Fibroblast of pulmonary artery (primary cell): ENCODE measurements around the gene CMSS1.

ENCODE experiments used
- DNase-seq: peaks from one replicate; pipeline ENCODE4 v3.0.0-alpha.2; 2010; ENCODE audit warnings: low read depth
- H3K4me3 ChIP-seq: replicated peaks from 2 replicates; pipeline ENCODE4 v1.5.1; 2011; ENCODE audit warnings: low read depth, mild to moderate bottlenecking, control low read depth, low read length, moderate library complexity
- CTCF ChIP-seq: IDR thresholded peaks from 2 replicates; pipeline ENCODE4 v1.5.1; 2011; ENCODE audit warnings: mild to moderate bottlenecking, control low read depth, low read length, inconsistent platforms; ENCODE audit errors: missing control alignments

Gene CMSS1

GRCh38 chr3:100029052-100029451, 211.4 kb downstream of the CMSS1 start:
- no peak overlapping the region for H3K4me3 ChIP-seq
- no peak for TF ChIP-seq CTCF
- DNase-seq = no peak

GRCh38 chr3:100029689-100030088, 212.0 kb downstream of the CMSS1 start:
- H3K4me3 ChIP-seq = no peak overlapping the region
- no peak for DNase-seq
- TF ChIP-seq CTCF = no peak

GRCh38 chr3:100030346-100030745, 212.7 kb downstream of the CMSS1 start:
- H3K4me3 ChIP-seq = no peak overlapping the region
- DNase-seq = no peak
- TF ChIP-seq CTCF = no peak

- H3K4me3 ChIP-seq = no peak overlapping the region
- TF ChIP-seq CTCF = no peak
- DNase-seq = no peak
Observed at GRCh38 chr3:100030914-100031425, 213.3 kb downstream of the CMSS1 start.

GRCh38 chr3:100032243-100032642, 214.6 kb downstream of the CMSS1 start:
- peak; percentile 87 for DNase-seq
- H3K4me3 ChIP-seq = no peak overlapping the region
- TF ChIP-seq CTCF = no peak

GRCh38 chr3:100033184-100033583, 215.5 kb downstream of the CMSS1 start:
- no peak overlapping the region for H3K4me3 ChIP-seq
- TF ChIP-seq CTCF = no peak
- peak; percentile 75 for DNase-seq

GRCh38 chr3:100033903-100034471, 216.3 kb downstream of the CMSS1 start:
- no peak for DNase-seq
- no peak overlapping the region for H3K4me3 ChIP-seq
- TF ChIP-seq CTCF = no peak
